ENCODE data around the gene DOCK9. TPM values are rescaled to one million over a fixed set of nuclear protein-coding genes. Genes with fewer than 3 reads are reported as not detected.

The DOCK9 gene
- total and polyA plus RNA-seq, 2 donors (not counting 3 experiments of a cell fraction or from before 2014, with no cell fraction given), result 147 to 323 TPM

- H4K20me1 ChIP-seq (replicated peaks; ENCODE audit: control insufficient read depth, extremely low read depth, insufficient read depth, low read length), result no peaks in the 10 kb centered on the region
- BruUV-seq (replicated peaks), result no TSS peak
- dilution Hi-C loops (cut with MboI; ENCODE audit: extremely low pct_ligation_motif_present, low sequenced_read_pairs), result no loop called here
- CTCF ChIA-PET, result interaction anchor here (0.9 to 3.8 kb wide), 10 partner anchors 10 to 290 kb away, joined by 3 to 37 read pairs (median 7); no protein-coding TSS in a partner anchor
- peaks cover 63% of the 10 kb centered on the region for H3K79me2 ChIP-seq (ENCODE audit: control insufficient read depth, insufficient read depth, low read length)
- DNase-seq (ENCODE audit: low read depth, low spot score) (peak; percentile 91), FAIRE-seq (no peak)
- intact Hi-C loops (cut with micrococcal nuclease), result loop anchor here (5.0 kb wide), 2 partner anchors 84 to 111 kb away; no protein-coding TSS in a partner anchor
- H3K4me3 ChIP-seq (replicated peaks in 1 of 3; ENCODE audit: insufficient read depth in 1 of 3, low read depth in 1 of 3, low read length in 3 of 3), result peak overlapping the region; percentile 47 to 100 (median 86)
- no peak overlapping the region for H2AFZ ChIP-seq (ENCODE audit: low read depth, low read length)
- no peaks in the 10 kb centered on the region for H3K36me3 ChIP-seq (ENCODE audit: control insufficient read depth in 2 of 2, extremely low read depth in 1 of 2, insufficient read depth in 2 of 2, low read length in 2 of 2)
- H3K9ac ChIP-seq (replicated peaks; ENCODE audit: extremely low read depth, insufficient read depth, low read length), result peak overlapping the region; percentile 99
- POLR2A ChIA-PET, result interaction anchor here (1.1 to 1.6 kb wide), 4 partner anchors 10 to 85 kb away, joined by 3 to 7 read pairs (median 4); no protein-coding TSS in a partner anchor
- no peaks in the 10 kb centered on the region for H3K27me3 ChIP-seq (ENCODE audit: control insufficient read depth in 2 of 2, insufficient read depth in 2 of 2, low read length in 2 of 2)
- no peaks in the 10 kb centered on the region for H3K9me1 ChIP-seq (replicated peaks; ENCODE audit: control insufficient read depth, extremely low read depth, insufficient read depth, low read length)
- TF ChIP-seq POLR2A (IDR thresholded peaks at IDR 0.05; ENCODE audit: low read depth, low read length), result peak; percentile 20
- TF ChIP-seq JUN (IDR thresholded peaks at IDR 0.05; ENCODE audit: borderline replicate concordance, insufficient read depth, insufficient read length, low read depth), result no peak
- TF ChIP-seq POLR2AphosphoS5 (IDR thresholded peaks at IDR 0.05; ENCODE audit: insufficient read depth, low read depth, low read length), result peak; percentile 64
- peak in 1 of 2 donors; percentile 3 for TF ChIP-seq CTCF (IDR thresholded peaks at IDR 0.05; ENCODE audit: extremely low read depth in 1 of 2, insufficient read depth in 1 of 2, low read depth in 1 of 2, low read length in 2 of 2)
- TF ChIP-seq EZH2 (IDR thresholded peaks at IDR 0.05; ENCODE audit: borderline replicate concordance, low read depth, low read length, severe bottlenecking), result no peak
- peak; percentile 78 for TF ChIP-seq GATA2 (IDR thresholded peaks at IDR 0.05; ENCODE audit: insufficient read depth, insufficient read length, low read depth, low read length)
- peak overlapping the region; percentile 98 for H3K4me2 ChIP-seq (ENCODE audit: insufficient read depth, low read length)
- peak overlapping the region; percentile 97 for H3K27ac ChIP-seq (ENCODE audit: insufficient read depth, low read depth, low read length)
- peaks cover 53% of the 10 kb centered on the region for H3K4me1 ChIP-seq (ENCODE audit: control insufficient read depth, extremely low read depth, insufficient read depth, low read length)
- no peaks in the 10 kb centered on the region for H3K9me3 ChIP-seq (replicated peaks; ENCODE audit: control insufficient read depth, insufficient read depth, low read length)
These were observed 2.0 kb downstream of the DOCK9 start for GRCh38 chr13:98975822-98976261.

Measured in endothelial cell of umbilical vein (primary cell).